ENCODE results near the gene FIGNL2.
A peak's percentile ranks its signal among the peaks of the same experiment; 100 is the strongest.

The FIGNL2 gene

GRCh38 chr12:51890133-51890464 lies 41.6 kb upstream of the FIGNL2 start:
- no peaks in the 10 kb centered on the region for H3K9me3 ChIP-seq (ENCODE audit: control extremely low read depth in 1 of 5, control insufficient read depth in 4 of 5, insufficient read depth in 2 of 5, low read depth in 1 of 5, low read length in 4 of 5)
- ChIA-PET CTCF (interaction anchor here (0.9 to 9.2 kb wide), 10 partner anchors 9 to 102 kb away, joined by 3 to 77 read pairs (median 7); partner anchors contain the start of gene ACVRL1), POLR2A (no interaction called here)
- 100% methylated on average over 1 of the region's 2 CpGs for WGBS (ENCODE audit: insufficient coverage)
- no peaks in the 10 kb centered on the region for H3K36me3 ChIP-seq (ENCODE audit: control insufficient read depth in 4 of 4, insufficient read depth in 4 of 4, low read length in 3 of 4)
- H3K4me3 ChIP-seq (ENCODE audit: control insufficient read depth in 1 of 7, extremely low read depth in 1 of 7, insufficient read depth in 4 of 7, low read depth in 2 of 7, low read length in 6 of 7): no peak overlapping the region
- H3K4me1 ChIP-seq (ENCODE audit: control extremely low read depth in 1 of 4, control insufficient read depth in 4 of 4, insufficient read depth in 4 of 4, low read length in 3 of 4): peaks cover 8 to 18% (median 14%) of the 10 kb centered on the region in 4 experiments
- H3K27ac ChIP-seq (ENCODE audit: insufficient read depth in 1 of 2, low read depth in 1 of 2, low read length in 2 of 2, poor library complexity in 1 of 2, severe bottlenecking in 2 of 2): no peak overlapping the region
- DNase-seq: no peak
- H3K27me3 ChIP-seq (replicated peaks in 2 of 5; ENCODE audit: control insufficient read depth in 4 of 5, insufficient read depth in 5 of 5, low read length in 4 of 5): no peaks in the 10 kb centered on the region

- peaks cover 0 to 5% (median 0%) of the 10 kb centered on the region in 5 experiments for H3K9me3 ChIP-seq (ENCODE audit: control extremely low read depth in 1 of 5, control insufficient read depth in 4 of 5, insufficient read depth in 2 of 5, low read depth in 1 of 5, low read length in 4 of 5)
- ChIA-PET POLR2A (interaction anchor here (0.5 kb wide), 1 partner anchor 94 kb away, joined by 3 read pairs; no protein-coding TSS in a partner anchor), CTCF (interaction anchor here (0.8 to 9.2 kb wide), 17 partner anchors 10 to 121 kb away, joined by 3 to 77 read pairs (median 4); partner anchors contain the start of gene ACVRL1)
- H3K27me3 ChIP-seq (replicated peaks in 2 of 5; ENCODE audit: control insufficient read depth in 4 of 5, insufficient read depth in 5 of 5, low read length in 4 of 5): no peaks in the 10 kb centered on the region
- H3K36me3 ChIP-seq (ENCODE audit: control insufficient read depth in 4 of 4, insufficient read depth in 4 of 4, low read length in 3 of 4): no peaks in the 10 kb centered on the region
- no peak overlapping the region for H3K4me3 ChIP-seq (ENCODE audit: control insufficient read depth in 1 of 7, extremely low read depth in 1 of 7, insufficient read depth in 4 of 7, low read depth in 2 of 7, low read length in 6 of 7)
- DNase-seq: no peak
- peaks cover 8 to 18% (median 14%) of the 10 kb centered on the region in 4 experiments for H3K4me1 ChIP-seq (ENCODE audit: control extremely low read depth in 1 of 4, control insufficient read depth in 4 of 4, insufficient read depth in 4 of 4, low read length in 3 of 4)
- H3K27ac ChIP-seq (ENCODE audit: insufficient read depth in 1 of 2, low read depth in 1 of 2, low read length in 2 of 2, poor library complexity in 1 of 2, severe bottlenecking in 2 of 2): no peak overlapping the region
- WGBS (ENCODE audit: insufficient coverage): 90% methylated on average over 13 of the region's 21 CpGs
Observed at GRCh38 chr12:51889216-51890132, 41.0 kb upstream of the FIGNL2 start.

DNA sequence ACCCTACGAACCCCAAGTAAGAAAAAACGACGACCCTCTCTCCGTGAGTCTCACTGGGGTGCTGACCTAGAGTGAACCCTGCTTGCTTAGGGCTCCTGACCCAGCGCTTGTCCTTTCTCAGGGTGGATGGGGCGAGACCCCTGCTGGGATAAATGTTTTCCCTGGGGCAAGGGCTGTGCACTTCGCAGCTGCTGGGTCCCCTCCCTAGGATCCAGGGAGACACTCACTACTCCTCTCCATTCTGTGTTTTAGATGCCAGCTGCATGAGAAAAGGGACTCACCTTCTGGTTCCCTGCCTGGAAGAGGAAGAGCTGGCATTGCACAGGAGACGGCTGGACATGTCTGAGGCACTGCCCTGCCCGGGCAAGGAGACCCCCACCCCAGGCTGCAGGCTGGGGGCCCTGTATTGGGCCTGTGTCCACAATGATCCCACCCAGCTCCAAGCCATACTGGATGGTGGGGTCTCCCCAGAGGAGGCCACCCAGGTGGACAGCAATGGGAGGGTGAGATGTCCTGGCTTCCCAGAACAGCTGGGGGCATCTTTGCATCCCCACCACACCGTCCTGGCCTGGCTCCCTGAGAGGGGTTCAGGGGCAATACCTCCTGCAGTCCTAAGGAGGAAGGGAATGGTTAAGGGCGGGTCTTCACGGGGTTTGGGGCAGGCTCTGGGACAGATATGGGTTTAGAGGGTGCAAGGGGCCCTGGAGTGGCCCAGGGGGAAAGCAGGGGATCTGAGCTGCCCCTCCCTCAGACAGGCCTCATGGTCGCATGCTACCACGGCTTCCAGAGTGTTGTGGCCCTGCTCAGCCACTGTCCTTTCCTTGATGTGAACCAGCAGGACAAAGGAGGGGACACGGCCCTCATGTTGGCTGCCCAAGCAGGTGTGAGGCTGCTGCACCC lies 40.0 kb upstream of the FIGNL2 start:
- Histone ChIP-seq H3K36me3 (ENCODE audit: control insufficient read depth in 4 of 4, insufficient read depth in 4 of 4, low read length in 3 of 4) (no peaks in the 10 kb centered on the region), H3K27me3 (replicated peaks in 2 of 5; ENCODE audit: control insufficient read depth in 4 of 5, insufficient read depth in 5 of 5, low read length in 4 of 5) (no peaks in the 10 kb centered on the region), H3K4me1 (ENCODE audit: control extremely low read depth in 1 of 4, control insufficient read depth in 4 of 4, insufficient read depth in 4 of 4, low read length in 3 of 4) (peaks cover 8 to 18% (median 14%) of the 10 kb centered on the region in 4 experiments), H3K4me3 (ENCODE audit: control insufficient read depth in 1 of 7, extremely low read depth in 1 of 7, insufficient read depth in 4 of 7, low read depth in 2 of 7, low read length in 6 of 7) (no peak overlapping the region), H3K27ac (ENCODE audit: insufficient read depth in 1 of 2, low read depth in 1 of 2, low read length in 2 of 2, poor library complexity in 1 of 2, severe bottlenecking in 2 of 2) (no peak overlapping the region), H3K9me3 (ENCODE audit: control extremely low read depth in 1 of 5, control insufficient read depth in 4 of 5, insufficient read depth in 2 of 5, low read depth in 1 of 5, low read length in 4 of 5) (peaks cover 0 to 5% (median 0%) of the 10 kb centered on the region in 5 experiments)
- WGBS (ENCODE audit: insufficient coverage): 83% methylated on average over 14 of the region's 15 CpGs
- CTCF ChIA-PET: interaction anchor here (0.8 to 9.2 kb wide), 17 partner anchors 10 to 122 kb away, joined by 3 to 77 read pairs (median 5); partner anchors contain the start of gene ACVRL1
- DNase-seq: no peak
- POLR2A ChIA-PET: interaction anchor here (0.5 kb wide), 1 partner anchor 95 kb away, joined by 3 read pairs; no protein-coding TSS in a partner anchor

DNA sequence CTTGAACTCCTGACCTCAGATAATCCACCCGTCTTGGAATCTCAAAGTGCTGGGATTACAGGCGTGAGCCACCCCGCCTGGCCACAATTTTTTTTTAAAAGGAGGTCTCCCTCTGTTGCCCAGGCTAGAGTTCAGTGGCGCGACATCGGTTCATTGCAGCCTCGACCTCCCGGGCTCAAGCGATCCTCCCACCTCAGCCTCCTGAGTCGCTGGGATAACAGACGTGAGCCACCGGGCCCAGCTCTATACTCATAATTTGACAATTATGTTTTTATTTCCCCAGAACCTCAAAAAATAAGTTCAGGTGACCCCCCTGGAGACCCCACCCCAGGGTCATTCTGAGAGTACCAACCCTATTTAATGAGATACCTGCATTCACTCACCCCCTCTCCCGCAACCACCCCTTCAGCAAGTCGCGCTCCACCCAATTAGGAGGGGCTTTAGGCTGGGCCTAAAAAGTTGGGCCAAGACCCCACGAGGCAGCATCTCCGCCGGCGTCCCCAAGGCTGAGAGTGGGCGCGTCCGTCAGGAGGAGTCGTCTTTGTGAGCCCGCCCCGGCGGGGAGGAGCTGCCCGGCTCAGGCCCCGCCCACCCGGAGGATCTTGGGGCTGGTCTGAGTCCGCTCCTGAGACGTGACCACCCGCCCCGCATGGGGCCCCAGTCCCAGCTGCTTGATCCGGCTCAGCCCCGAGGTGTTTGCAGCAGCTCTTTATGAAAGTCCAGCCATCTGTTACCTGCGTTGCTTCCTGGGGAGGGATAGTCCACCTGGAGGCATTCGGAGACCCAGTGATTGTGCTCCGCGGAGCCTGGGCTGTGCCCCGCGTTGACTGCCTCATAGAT lies 39.2 kb upstream of the FIGNL2 start, which contains the start of gene ANKRD33:
TSS of gene ANKRD33 (plus strand) at position 628 of the 840 bp plus-strand sequence. CDS start at position 712, 84 bp downstream.
- Histone ChIP-seq H3K36me3 (ENCODE audit: control insufficient read depth in 4 of 4, insufficient read depth in 4 of 4, low read length in 3 of 4) (no peaks in the 10 kb centered on the region), H3K4me3 (ENCODE audit: control insufficient read depth in 1 of 7, extremely low read depth in 1 of 7, insufficient read depth in 4 of 7, low read depth in 2 of 7, low read length in 6 of 7) (no peak within 1 kb of the TSS), H3K4me1 (ENCODE audit: control extremely low read depth in 1 of 4, control insufficient read depth in 4 of 4, insufficient read depth in 4 of 4, low read length in 3 of 4) (peaks cover 8 to 18% (median 14%) of the 10 kb centered on the region in 4 experiments), H3K27me3 (replicated peaks in 2 of 5; ENCODE audit: control insufficient read depth in 4 of 5, insufficient read depth in 5 of 5, low read length in 4 of 5) (no peaks in the 10 kb centered on the region), H3K27ac (ENCODE audit: insufficient read depth in 1 of 2, low read depth in 1 of 2, low read length in 2 of 2, poor library complexity in 1 of 2, severe bottlenecking in 2 of 2) (no peak within 1 kb of the TSS), H3K9me3 (ENCODE audit: control extremely low read depth in 1 of 5, control insufficient read depth in 4 of 5, insufficient read depth in 2 of 5, low read depth in 1 of 5, low read length in 4 of 5) (peaks cover 0 to 5% (median 0%) of the 10 kb centered on the region in 5 experiments)
- ChIA-PET CTCF (interaction anchor here (0.9 to 9.2 kb wide), 15 partner anchors 7 to 96 kb away, joined by 3 to 77 read pairs (median 6); no protein-coding TSS in a partner anchor), POLR2A (no interaction called here)
- 60% methylated on average over 41 of the region's 41 CpGs for WGBS (ENCODE audit: insufficient coverage)
- DNase-seq: peak in 1 of 3 donors; percentile 52

DNA sequence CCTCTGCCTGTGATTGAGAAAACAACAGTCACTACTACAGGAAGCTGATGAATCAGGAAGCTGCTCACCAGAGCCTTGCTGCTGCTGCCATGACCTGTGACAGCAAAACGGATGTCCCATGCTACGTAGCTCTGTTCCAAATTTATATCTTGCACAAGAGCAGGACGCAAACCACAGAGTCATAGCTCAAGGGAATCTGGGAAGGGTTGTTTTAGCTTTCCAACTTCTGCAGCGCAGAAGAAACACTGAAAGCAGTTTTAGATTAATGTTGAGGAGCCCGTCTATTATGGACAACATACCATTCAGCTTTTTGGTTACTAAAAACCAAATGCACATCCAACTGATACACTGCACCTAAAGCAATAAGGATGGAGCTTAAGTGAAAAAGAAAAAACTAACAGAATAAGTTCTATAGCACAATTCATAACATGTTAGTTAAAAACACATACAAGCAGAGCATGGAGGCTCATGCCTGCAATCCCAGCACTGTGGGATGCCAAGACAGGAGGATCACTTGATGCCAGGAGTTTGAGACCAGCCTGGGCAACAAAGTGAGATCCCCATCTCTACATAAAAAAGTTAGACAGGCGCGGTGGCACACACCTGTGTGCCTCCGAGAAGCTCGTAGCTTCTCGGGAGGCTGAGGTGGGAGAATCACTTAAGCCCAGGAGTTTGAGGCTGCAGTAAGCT lies 37.6 kb upstream of the FIGNL2 start:
- ChIA-PET CTCF (interaction anchor here (0.6 to 3.8 kb wide), 17 partner anchors 8 to 485 kb away, joined by 3 to 25 read pairs (median 3); no protein-coding TSS in a partner anchor), POLR2A (interaction anchor here (0.6 to 1.1 kb wide), 3 partner anchors 11 to 121 kb away, joined by 3 to 4 read pairs (median 3); partner anchors contain the start of gene TAMALIN)
- peak; percentile 80 to 91 (median 89) for DNase-seq
- Histone ChIP-seq H3K27me3 (replicated peaks in 2 of 5; ENCODE audit: control insufficient read depth in 4 of 5, insufficient read depth in 5 of 5, low read length in 4 of 5) (no peaks in the 10 kb centered on the region), H3K4me1 (ENCODE audit: control extremely low read depth in 1 of 4, control insufficient read depth in 4 of 4, insufficient read depth in 4 of 4, low read length in 3 of 4) (peaks cover 8 to 20% (median 15%) of the 10 kb centered on the region in 4 experiments), H3K36me3 (ENCODE audit: control insufficient read depth in 4 of 4, insufficient read depth in 4 of 4, low read length in 3 of 4) (no peaks in the 10 kb centered on the region), H3K4me3 (ENCODE audit: control insufficient read depth in 1 of 7, extremely low read depth in 1 of 7, insufficient read depth in 4 of 7, low read depth in 2 of 7, low read length in 6 of 7) (peak overlapping the region in 4 of 7 experiments; percentile 6 to 40 (median 23)), H3K27ac (ENCODE audit: insufficient read depth in 1 of 2, low read depth in 1 of 2, low read length in 2 of 2, poor library complexity in 1 of 2, severe bottlenecking in 2 of 2) (peak overlapping the region in 1 of 2 experiments; percentile 43), H3K9me3 (ENCODE audit: control extremely low read depth in 1 of 5, control insufficient read depth in 4 of 5, insufficient read depth in 2 of 5, low read depth in 1 of 5, low read length in 4 of 5) (peaks cover 0 to 5% (median 0%) of the 10 kb centered on the region in 5 experiments)
- 56% methylated on average over 9 of the region's 10 CpGs for WGBS (ENCODE audit: insufficient coverage)
